ENCODE measurements around the gene PAQR8. TPM values are rescaled to one million over a fixed set of nuclear protein-coding genes. Genes with fewer than 3 reads are reported as not detected.

Gene PAQR8
- total RNA-seq, 1 experiment from 2014 or later = 3.6 TPM

GRCh38 chr6:52454556-52454955, 92.6 kb downstream of the PAQR8 start:
- no peak overlapping the region for H3K27ac ChIP-seq (ENCODE audit: low read length)

GRCh38 chr6:52457096-52457495, 95.1 kb downstream of the PAQR8 start:
- H3K36me3 ChIP-seq (ENCODE audit: control insufficient read depth, insufficient read depth, low read length) = no peaks in the 10 kb centered on the region
- CTCF ChIA-PET = interaction anchor here (0.7 kb wide), 1 partner anchor 195 kb away, joined by 3 read pairs; no protein-coding TSS in a partner anchor
- POLR2A ChIA-PET = no interaction called here
- no peaks in the 10 kb centered on the region for H3K9me3 ChIP-seq (ENCODE audit: control insufficient read depth, insufficient read depth, low read depth, low read length)
- no peak for DNase-seq (ENCODE audit: low read depth, low spot score)
- in situ Hi-C loops (cut with HindIII; ENCODE audit: low pct_unique_long_range_greater_than_20kb, low sequenced_read_pairs) = no loop called here
- no peaks in the 10 kb centered on the region for H3K27me3 ChIP-seq (ENCODE audit: control insufficient read depth, insufficient read depth, low read length)
- BruUV-seq (replicated peaks) = no TSS peak
- no peaks in the 10 kb centered on the region for H3K4me1 ChIP-seq (ENCODE audit: control insufficient read depth, insufficient read depth, low read length)
- ATAC-seq = no peak
- intact Hi-C loops (cut with micrococcal nuclease; ENCODE audit: unreplicated experiment) = no loop called here
- H3K4me3 ChIP-seq (ENCODE audit: low read depth in 2 of 2, low read length in 2 of 2) = no peak overlapping the region
- TF ChIP-seq REST (IDR thresholded peaks at IDR 0.05; ENCODE audit: insufficient read depth in 1 of 2, low read depth in 2 of 2, low read length in 1 of 2) (no peak), SIN3A (IDR thresholded peaks at IDR 0.05; ENCODE audit: borderline replicate concordance, insufficient read depth, low read depth, low read length) (no peak), TCF7L2 (IDR thresholded peaks at IDR 0.05; ENCODE audit: low read depth, low read length) (no peak), POLR2AphosphoS5 (IDR thresholded peaks at IDR 0.05; ENCODE audit: low read depth, low read length) (no peak), CTCF (IDR thresholded peaks at IDR 0.05) (no peak)
- no peak overlapping the region for H3K27ac ChIP-seq (ENCODE audit: low read length)

More at GRCh38 chr6:52454556-52454955, 92.6 kb downstream of the PAQR8 start:
- BruUV-seq (replicated peaks) = no TSS peak
- no peaks in the 10 kb centered on the region for H3K9me3 ChIP-seq (ENCODE audit: control insufficient read depth, insufficient read depth, low read depth, low read length)
- ChIA-PET CTCF (no interaction called here), POLR2A (no interaction called here)
- intact Hi-C loops (cut with micrococcal nuclease; ENCODE audit: unreplicated experiment) (no loop called here), in situ Hi-C loops (cut with HindIII; ENCODE audit: low pct_unique_long_range_greater_than_20kb, low sequenced_read_pairs) (no loop called here)
- DNase-seq (ENCODE audit: low read depth, low spot score) (no peak), ATAC-seq (no peak)
- no peak overlapping the region for H3K4me3 ChIP-seq (ENCODE audit: low read depth in 2 of 2, low read length in 2 of 2)
- TF ChIP-seq REST (IDR thresholded peaks at IDR 0.05; ENCODE audit: insufficient read depth in 1 of 2, low read depth in 2 of 2, low read length in 1 of 2) = no peak
- no peak for TF ChIP-seq TCF7L2 (IDR thresholded peaks at IDR 0.05; ENCODE audit: low read depth, low read length)
- TF ChIP-seq POLR2AphosphoS5 (IDR thresholded peaks at IDR 0.05; ENCODE audit: low read depth, low read length) = no peak
- no peak for TF ChIP-seq SIN3A (IDR thresholded peaks at IDR 0.05; ENCODE audit: borderline replicate concordance, insufficient read depth, low read depth, low read length)
- no peak for TF ChIP-seq CTCF (IDR thresholded peaks at IDR 0.05)
- H3K27me3 ChIP-seq (ENCODE audit: control insufficient read depth, insufficient read depth, low read length) = no peaks in the 10 kb centered on the region
- H3K36me3 ChIP-seq (ENCODE audit: control insufficient read depth, insufficient read depth, low read length) = no peaks in the 10 kb centered on the region
- no peaks in the 10 kb centered on the region for H3K4me1 ChIP-seq (ENCODE audit: control insufficient read depth, insufficient read depth, low read length)

Other genes starting within 250 kb of the PAQR8 start
- not detected for gene IL17A, start 175.8 kb upstream of the PAQR8 start, total RNA-seq (2021; ENCODE audit: unreplicated experiment)
- gene IL17F, start 117.7 kb upstream of the PAQR8 start, total RNA-seq (2021; ENCODE audit: unreplicated experiment) = not detected
- gene MCM3, start 77.4 kb upstream of the PAQR8 start, total RNA-seq (2021; ENCODE audit: unreplicated experiment) = 107 TPM
- 24.6 TPM for gene EFHC1, start 58.2 kb downstream of the PAQR8 start, total RNA-seq (2021; ENCODE audit: unreplicated experiment)
- gene TRAM2, start 214.9 kb downstream of the PAQR8 start, total RNA-seq (2021; ENCODE audit: unreplicated experiment) = 56.7 TPM

All from Panc1 (cell line).